GM12874 (cell line): ENCODE results near the gene LAMB4.

Source experiments
- CTCF ChIP-seq: IDR thresholded peaks from 2 replicates; pipeline ENCODE4 v1.5.1; 2011; ENCODE audit warnings: low read depth, mild to moderate bottlenecking, control low read depth, low read length, moderate library complexity; ENCODE audit not compliant: insufficient read depth

The LAMB4 gene

DNA sequence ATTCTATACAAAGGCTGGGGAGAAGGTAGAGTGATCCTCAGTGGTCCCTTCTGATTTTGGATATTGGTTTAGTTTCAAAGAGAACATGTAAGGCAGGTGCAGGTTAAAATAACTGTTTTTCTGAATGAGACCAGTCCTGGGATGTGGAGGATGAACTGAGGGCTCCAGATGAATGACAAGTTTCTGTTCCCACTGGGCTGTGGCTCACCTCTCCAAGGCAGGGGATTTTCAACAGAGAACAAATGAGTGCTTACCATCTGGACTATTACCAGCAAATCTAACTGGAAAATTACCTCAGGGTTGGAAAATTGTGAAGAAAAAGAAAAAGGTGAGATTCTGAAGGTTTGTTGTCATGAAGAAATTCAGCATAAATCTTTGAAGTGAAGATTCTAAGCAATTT, 8.0 kb downstream of the LAMB4 start:
- no peak for TF ChIP-seq CTCF

- no peak for TF ChIP-seq CTCF
Observed at GRCh38 chr7:108120933-108121332, 9.2 kb downstream of the LAMB4 start.

GRCh38 chr7:108120196-108120595, 10.0 kb downstream of the LAMB4 start:
- TF ChIP-seq CTCF = no peak

DNA sequence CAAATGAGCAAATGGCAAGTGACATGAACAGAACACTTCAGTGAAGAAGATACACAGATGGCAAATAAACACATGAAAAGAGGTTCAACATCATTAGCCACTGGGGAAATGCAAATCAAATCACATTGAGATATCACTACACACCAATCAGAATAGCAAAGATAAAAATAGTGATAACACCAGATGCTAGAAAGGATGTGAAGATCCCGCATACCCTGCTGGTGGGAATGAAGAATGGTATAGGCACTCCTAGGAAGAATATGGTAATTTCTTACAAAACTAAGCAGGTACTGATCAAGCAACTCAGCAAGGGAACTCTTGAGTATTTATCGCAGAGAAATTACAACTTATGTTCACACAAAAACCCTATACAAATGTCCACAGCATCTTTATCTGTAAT, 11.2 kb downstream of the LAMB4 start:
- TF ChIP-seq CTCF = no peak

GRCh38 chr7:108114117-108114841, 15.9 kb downstream of the LAMB4 start:
- TF ChIP-seq CTCF = peak; percentile 81

DNA sequence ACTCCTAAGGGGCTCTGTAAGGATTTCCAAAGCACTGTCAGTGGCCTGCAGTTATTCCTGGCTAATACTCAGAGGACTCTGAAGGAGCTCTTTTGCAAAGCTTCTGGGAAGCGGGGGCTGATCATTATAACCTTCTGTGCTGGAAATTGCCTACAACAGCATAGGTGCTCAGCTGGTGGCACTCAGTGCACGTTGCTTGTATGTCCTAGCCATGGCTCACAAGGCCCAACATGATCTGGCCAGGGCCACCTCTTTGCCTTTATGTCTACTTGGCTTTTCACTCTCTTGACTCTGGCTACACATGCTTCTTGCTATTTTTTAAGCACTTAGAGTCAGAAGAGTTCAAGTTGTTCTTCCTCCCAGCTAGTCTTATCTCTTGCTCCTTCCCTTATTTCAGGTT, 17.5 kb downstream of the LAMB4 start:
- no peak for TF ChIP-seq CTCF

DNA sequence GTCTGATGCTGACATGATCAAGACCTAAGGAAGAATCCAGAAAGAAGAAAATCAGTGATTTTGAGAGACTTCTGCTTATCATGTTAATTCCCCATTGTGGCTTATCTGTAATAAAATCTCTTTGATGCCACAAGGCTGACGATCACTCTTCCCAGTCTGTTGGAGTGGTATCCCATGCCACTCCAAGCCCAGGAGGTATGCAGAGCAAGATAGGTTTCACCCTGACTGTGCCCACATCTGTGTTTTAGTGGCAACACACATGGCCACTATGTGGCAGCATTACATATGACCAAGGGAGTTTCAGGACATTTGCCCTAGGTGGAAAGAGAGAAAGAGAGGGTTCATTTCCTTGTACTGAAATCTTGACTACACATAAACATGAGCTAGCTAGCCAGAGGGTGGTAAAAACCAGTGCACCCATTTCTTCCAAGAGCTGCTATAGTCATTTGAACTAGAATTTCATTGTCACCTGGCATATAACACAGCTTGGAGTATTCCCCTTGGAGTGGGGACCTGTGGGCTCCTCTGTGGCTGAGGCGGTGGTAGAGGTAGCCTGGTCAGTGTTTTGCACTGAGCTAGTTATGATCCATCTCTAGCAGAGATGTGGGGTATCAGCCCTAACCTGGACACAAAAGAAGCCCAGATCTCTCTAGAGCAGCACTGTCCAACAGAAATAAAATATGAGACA, 20.8 kb downstream of the LAMB4 start:
- peak; percentile 51 for TF ChIP-seq CTCF
